Gastrocnemius medialis (tissue), 4 donors: Measurements from ENCODE around the gene RBBP6. TPM values are rescaled to one million over a fixed set of nuclear protein-coding genes. Genes with fewer than 3 reads are reported as not detected.

Source experiments
- ATAC-seq, 2 donors: fragments of 150-250 bp; one replicate each; pipeline ENCODE4 v1.9.1; 2016
- DNase-seq, 2 donors: peaks; one replicate each; pipeline ENCODE4 v3.0.0-alpha.2; 2019
- H3K27ac ChIP-seq, 4 donors: fragments of 200-600 bp; sonication (generic); 1 replicate in 1 of 4; 2 replicates in 3 of 4; pipeline ENCODE4 v1.5.1; 2016 to 2018; ENCODE audit warnings: mild to moderate bottlenecking in 2 of 4, moderate library complexity in 1 of 4
- H3K27me3 ChIP-seq, 3 donors: fragments of 200-600 bp; sonication (generic) in 2 of 3; 1 replicate in 1 of 3; 2 replicates in 2 of 3; pipeline versions ENCODE4 v1.5.1 to v1.6.0; 2016 to 2019; ENCODE audit warnings: mild to moderate bottlenecking in 1 of 3, moderate library complexity in 1 of 3
- H3K36me3 ChIP-seq, 2 donors: fragments of 200-600 bp; sonication (generic) in 1 of 2; one replicate each; pipeline ENCODE4 v1.5.1; 2017 to 2018
- H3K4me1 ChIP-seq, 2 donors: fragments of 200-600 bp; sonication (generic) in 1 of 2; one replicate each; pipeline ENCODE4 v1.5.1; 2016 to 2017; ENCODE audit warnings: mild to moderate bottlenecking in 2 of 2
- H3K4me3 ChIP-seq, 4 donors: fragments of 200-600 bp; sonication (generic) in 3 of 4; 1 replicate in 1 of 4; 2 replicates in 3 of 4; pipeline ENCODE4 v1.5.1; 2016 to 2019; ENCODE audit warnings: mild to moderate bottlenecking in 2 of 4
- H3K9me3 ChIP-seq, 3 donors: fragments of 200-600 bp; sonication (generic) in 2 of 3; 1 replicate in 1 of 3; 2 replicates in 2 of 3; pipeline ENCODE4 v1.5.1; 2016 to 2019
- POLR2A ChIP-seq, 2 donors: fragments of 450-650 bp; IDR thresholded peaks; one replicate each; pipeline ENCODE4 v1.6.1; 2017; ENCODE audit warnings: antibody characterized with exemption in 2 of 2, mild to moderate bottlenecking in 2 of 2, moderate library complexity in 2 of 2
- in situ Hi-C, 4 donors: fragments of 200-750 bp; cut with MboI; loops; one replicate each; pipeline versions ENCODE4 v1.15.0 to v1.8.0; 2017; ENCODE audit warnings: low sequenced_read_pairs in 4 of 4
- intact Hi-C: fragments of 100-400 bp; cut with DNase I; formaldehyde crosslinking; loops from one replicate; pipeline ENCODE4 v1.15.1; 2023; ENCODE audit warnings: low total_unique reads
- total RNA-seq, 4 donors: library from RNA; depleted of rRNA; stranded (reverse); fragments of >200 nt; gene quantifications; one replicate each; pipeline versions ENCODE4 v1.1.0 to v1.2.3, GENCODE V29; 2016
- TF ChIP-seq, protein P1 (sequence below), 5 experiments: fragments of 450-650 bp in 3 of 5; fragments of 200-600 bp in 2 of 5; sonication (generic) in 2 of 5; IDR thresholded peaks in 4 of 5; conservative IDR thresholded peaks in 1 of 5; 1 replicate in 4 of 5; 2 replicates in 1 of 5; pipeline ENCODE4 v1.5.1; 2016 to 2019; ENCODE audit warnings: antibody characterized with exemption in 5 of 5, mild to moderate bottlenecking in 3 of 5, moderate library complexity in 3 of 5

RBBP6 gene
- total RNA-seq, 4 donors from 2014 or later: 33.3 to 57.1 (median 47.8) TPM

DNA sequence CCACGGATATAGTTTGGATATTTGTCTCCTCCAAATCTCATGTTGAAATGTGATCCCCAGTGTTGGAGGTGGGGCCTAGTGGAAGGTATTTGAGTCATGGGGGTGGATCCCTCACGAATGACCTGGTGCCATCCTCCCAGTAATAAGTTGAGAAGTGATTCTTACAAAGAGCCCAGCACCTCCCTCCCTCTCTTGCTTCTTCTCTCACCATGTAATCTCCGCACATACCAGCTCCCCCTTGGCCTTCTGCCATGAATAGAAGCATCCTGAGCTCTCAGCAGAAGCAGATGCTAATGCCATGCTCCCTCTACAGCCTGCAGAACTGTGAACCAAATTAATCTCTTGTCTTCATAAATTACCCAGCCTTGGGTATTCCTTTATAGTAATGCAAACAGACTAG is 41.9 kb upstream of the RBBP6 start:
- no peak for ATAC-seq
- in situ Hi-C loops: no loop called here
- TF ChIP-seq, protein P1, sequence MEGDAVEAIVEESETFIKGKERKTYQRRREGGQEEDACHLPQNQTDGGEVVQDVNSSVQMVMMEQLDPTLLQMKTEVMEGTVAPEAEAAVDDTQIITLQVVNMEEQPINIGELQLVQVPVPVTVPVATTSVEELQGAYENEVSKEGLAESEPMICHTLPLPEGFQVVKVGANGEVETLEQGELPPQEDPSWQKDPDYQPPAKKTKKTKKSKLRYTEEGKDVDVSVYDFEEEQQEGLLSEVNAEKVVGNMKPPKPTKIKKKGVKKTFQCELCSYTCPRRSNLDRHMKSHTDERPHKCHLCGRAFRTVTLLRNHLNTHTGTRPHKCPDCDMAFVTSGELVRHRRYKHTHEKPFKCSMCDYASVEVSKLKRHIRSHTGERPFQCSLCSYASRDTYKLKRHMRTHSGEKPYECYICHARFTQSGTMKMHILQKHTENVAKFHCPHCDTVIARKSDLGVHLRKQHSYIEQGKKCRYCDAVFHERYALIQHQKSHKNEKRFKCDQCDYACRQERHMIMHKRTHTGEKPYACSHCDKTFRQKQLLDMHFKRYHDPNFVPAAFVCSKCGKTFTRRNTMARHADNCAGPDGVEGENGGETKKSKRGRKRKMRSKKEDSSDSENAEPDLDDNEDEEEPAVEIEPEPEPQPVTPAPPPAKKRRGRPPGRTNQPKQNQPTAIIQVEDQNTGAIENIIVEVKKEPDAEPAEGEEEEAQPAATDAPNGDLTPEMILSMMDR (IDR thresholded peaks at IDR 0.05 in 4 of 5, conservative IDR thresholded peaks at IDR 0.05 in 1 of 5): no peak

DNA sequence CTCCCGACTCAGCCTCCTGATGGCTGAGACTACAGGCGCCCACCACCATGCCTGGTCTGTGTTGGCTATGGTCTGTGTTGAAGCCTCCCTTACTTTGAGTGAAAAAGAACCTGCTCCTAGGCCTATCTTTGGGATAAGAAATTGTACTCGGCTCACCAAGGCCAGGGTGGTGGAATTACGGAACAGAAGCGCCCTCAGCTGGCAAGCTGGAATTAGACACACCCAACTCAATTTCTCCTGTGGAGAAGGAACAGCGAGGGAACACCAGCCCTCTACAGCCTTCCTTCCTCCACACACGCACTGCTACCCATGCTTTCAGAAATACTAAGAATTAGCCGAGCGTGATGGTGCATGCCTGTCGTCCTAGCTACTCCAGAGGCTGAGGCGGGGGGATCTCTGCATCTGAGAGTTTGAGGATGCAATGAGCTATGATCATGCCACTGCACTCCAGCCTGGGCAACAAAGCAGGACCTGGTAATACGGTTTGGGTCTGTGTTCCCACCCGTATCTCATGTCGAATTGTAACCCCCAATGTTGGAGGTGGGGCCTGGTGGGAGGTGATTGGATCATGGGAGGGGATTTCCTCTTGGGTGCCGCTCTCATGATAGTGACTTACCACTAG is 40.1 kb upstream of the RBBP6 start:
- TF ChIP-seq, protein P1 (IDR thresholded peaks at IDR 0.05 in 4 of 5, conservative IDR thresholded peaks at IDR 0.05 in 1 of 5): no peak
- TF ChIP-seq POLR2A (IDR thresholded peaks at IDR 0.05): no peak
- H3K4me3 ChIP-seq: no peak overlapping the region
- H3K9me3 ChIP-seq: no peaks in the 10 kb centered on the region
- H3K36me3 ChIP-seq: no peaks in the 10 kb centered on the region
- ATAC-seq (no peak), DNase-seq (no peak)
- H3K4me1 ChIP-seq: no peaks in the 10 kb centered on the region
- H3K27ac ChIP-seq: no peak overlapping the region
- H3K27me3 ChIP-seq: no peaks in the 10 kb centered on the region
- intact Hi-C loops: no loop called here
- in situ Hi-C loops: no loop called here

More for the DNA sequence above, 41.9 kb upstream of the RBBP6 start:
- intact Hi-C loops: no loop called here
- H3K27me3 ChIP-seq: no peaks in the 10 kb centered on the region
- no peak for DNase-seq
- H3K9me3 ChIP-seq: no peaks in the 10 kb centered on the region
- no peaks in the 10 kb centered on the region for H3K4me1 ChIP-seq
- H3K27ac ChIP-seq: no peak overlapping the region
- no peak overlapping the region for H3K4me3 ChIP-seq
- H3K36me3 ChIP-seq: no peaks in the 10 kb centered on the region

DNA sequence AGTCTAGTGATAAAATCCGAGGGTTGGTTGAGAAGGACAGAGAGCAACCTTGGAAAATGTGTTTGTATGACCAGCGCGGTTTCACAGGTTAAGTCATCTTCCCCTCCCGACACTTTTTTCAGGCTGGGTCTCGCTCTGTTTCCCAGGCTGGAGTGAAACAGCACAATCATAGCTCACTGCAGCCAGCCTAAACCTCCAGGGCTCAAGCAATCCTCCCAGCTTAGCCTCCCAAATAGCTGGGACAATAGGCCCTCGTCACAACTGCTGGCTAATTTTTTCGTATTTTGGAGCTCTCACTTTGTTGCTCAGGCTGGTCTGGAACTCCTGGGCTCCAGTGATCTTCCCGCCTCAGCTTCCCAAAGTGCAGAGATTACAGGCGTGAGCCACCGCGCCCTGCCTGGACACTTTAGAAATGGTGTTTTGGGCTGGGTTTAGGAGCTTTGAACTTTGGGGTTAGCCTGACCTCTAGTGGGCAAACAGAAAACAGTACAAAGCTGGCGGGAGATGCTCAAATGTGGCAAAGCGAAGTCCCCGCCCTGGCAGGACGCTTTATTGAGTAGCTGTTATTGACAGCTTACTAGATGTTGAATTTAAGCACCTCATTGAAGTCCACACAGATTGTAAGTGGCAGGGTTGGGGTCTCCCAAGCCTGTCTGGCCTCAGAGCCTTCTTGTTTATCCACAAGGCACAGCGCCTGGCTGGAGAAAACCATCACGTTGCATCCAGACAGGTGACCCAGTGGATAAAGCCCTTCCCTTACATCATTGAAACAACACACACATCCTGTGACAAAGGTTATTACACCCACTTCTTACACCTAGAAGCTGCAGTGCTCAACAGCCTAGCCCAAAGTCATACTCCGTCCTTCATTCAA is 34.7 kb upstream of the RBBP6 start:
- ATAC-seq: peak; percentile 56 to 65
- no peaks in the 10 kb centered on the region for H3K27me3 ChIP-seq

DNA sequence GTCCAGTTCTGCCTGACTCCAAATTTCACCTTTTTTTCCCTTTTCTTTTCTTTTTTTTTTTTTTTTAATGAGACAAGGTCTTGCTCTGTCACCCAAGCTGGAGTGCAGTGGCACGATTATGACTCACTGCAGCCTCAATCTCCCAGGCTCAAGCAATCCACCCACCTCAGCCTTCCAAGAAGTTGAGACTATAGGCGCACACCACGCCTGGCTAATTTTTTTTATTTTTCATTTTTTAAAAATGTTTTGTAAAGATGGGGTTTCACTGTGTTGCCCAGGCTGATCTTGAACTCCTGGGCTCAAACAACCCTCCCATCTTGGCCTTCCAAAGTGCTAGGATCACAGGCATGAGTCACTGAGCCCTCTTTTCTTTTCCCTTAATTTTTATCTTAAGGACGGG is 33.4 kb upstream of the RBBP6 start:
- in situ Hi-C loops (loop anchor here in 2 of 4 donors (10.0 to 25.0 kb wide), 2 partner anchors 461 to 844 kb away; no protein-coding TSS in a partner anchor), intact Hi-C loops (loop anchor here (10.0 kb wide), 2 partner anchors 461 to 951 kb away; partner anchors contain the start of genes EARS2 and UBFD1)
- Histone ChIP-seq H3K4me3 (no peak overlapping the region), H3K4me1 (peaks cover 3 to 7% of the 10 kb centered on the region in 2 donors), H3K27ac (no peak overlapping the region), H3K36me3 (no peaks in the 10 kb centered on the region), H3K9me3 (no peaks in the 10 kb centered on the region), H3K27me3 (no peaks in the 10 kb centered on the region)
- TF ChIP-seq POLR2A (IDR thresholded peaks at IDR 0.05): no peak
- TF ChIP-seq, protein P1 (IDR thresholded peaks at IDR 0.05 in 4 of 5, conservative IDR thresholded peaks at IDR 0.05 in 1 of 5): no peak
- DNase-seq (no peak), ATAC-seq (no peak)

More for the DNA sequence above, 34.7 kb upstream of the RBBP6 start:
- Histone ChIP-seq H3K4me3 (no peak overlapping the region), H3K27ac (no peak overlapping the region), H3K36me3 (no peaks in the 10 kb centered on the region), H3K9me3 (no peaks in the 10 kb centered on the region), H3K4me1 (peaks cover 3 to 7% of the 10 kb centered on the region in 2 donors)
- intact Hi-C loops: loop anchor here (10.0 kb wide), 2 partner anchors 460 to 950 kb away; partner anchors contain the start of genes EARS2 and UBFD1
- DNase-seq: peak in 1 of 2 donors; percentile 8
- in situ Hi-C loops: loop anchor here in 2 of 4 donors (10.0 to 25.0 kb wide), 2 partner anchors 460 to 842 kb away; no protein-coding TSS in a partner anchor
- TF ChIP-seq, protein P1 (IDR thresholded peaks at IDR 0.05 in 4 of 5, conservative IDR thresholded peaks at IDR 0.05 in 1 of 5): peak; percentile 33 to 72 (median 59)
- no peak for TF ChIP-seq POLR2A (IDR thresholded peaks at IDR 0.05)
